Gastrocnemius medialis (tissue), 4 donors: ENCODE results near the gene PAX2. TPM values are rescaled to one million over a fixed set of nuclear protein-coding genes. Genes with fewer than 3 reads are reported as not detected.

Source experiments
- ATAC-seq, 2 donors: fragments of 150-250 bp; one replicate each; pipeline ENCODE4 v1.9.1; 2016
- DNase-seq, 2 donors: peaks; one replicate each; pipeline ENCODE4 v3.0.0-alpha.2; 2019
- H3K27ac ChIP-seq, 4 donors: fragments of 200-600 bp; sonication (generic); 1 replicate in 1 of 4; 2 replicates in 3 of 4; pipeline ENCODE4 v1.5.1; 2016 to 2018; ENCODE audit warnings: mild to moderate bottlenecking in 2 of 4, moderate library complexity in 1 of 4
- H3K27me3 ChIP-seq, 3 donors: fragments of 200-600 bp; sonication (generic) in 2 of 3; 1 replicate in 1 of 3; 2 replicates in 2 of 3; pipeline versions ENCODE4 v1.5.1 to v1.6.0; 2016 to 2019; ENCODE audit warnings: mild to moderate bottlenecking in 1 of 3, moderate library complexity in 1 of 3
- H3K36me3 ChIP-seq, 2 donors: fragments of 200-600 bp; sonication (generic) in 1 of 2; one replicate each; pipeline ENCODE4 v1.5.1; 2017 to 2018
- H3K4me1 ChIP-seq, 2 donors: fragments of 200-600 bp; sonication (generic) in 1 of 2; one replicate each; pipeline ENCODE4 v1.5.1; 2016 to 2017; ENCODE audit warnings: mild to moderate bottlenecking in 2 of 2
- H3K4me3 ChIP-seq, 4 donors: fragments of 200-600 bp; sonication (generic) in 3 of 4; 1 replicate in 1 of 4; 2 replicates in 3 of 4; pipeline ENCODE4 v1.5.1; 2016 to 2019; ENCODE audit warnings: mild to moderate bottlenecking in 2 of 4
- H3K9me3 ChIP-seq, 3 donors: fragments of 200-600 bp; sonication (generic) in 2 of 3; 1 replicate in 1 of 3; 2 replicates in 2 of 3; pipeline ENCODE4 v1.5.1; 2016 to 2019
- POLR2A ChIP-seq, 2 donors: fragments of 450-650 bp; IDR thresholded peaks; one replicate each; pipeline ENCODE4 v1.6.1; 2017; ENCODE audit warnings: antibody characterized with exemption in 2 of 2, mild to moderate bottlenecking in 2 of 2, moderate library complexity in 2 of 2
- in situ Hi-C, 4 donors: fragments of 200-750 bp; cut with MboI; loops; one replicate each; pipeline versions ENCODE4 v1.15.0 to v1.8.0; 2017; ENCODE audit warnings: low sequenced_read_pairs in 4 of 4
- intact Hi-C: fragments of 100-400 bp; cut with DNase I; formaldehyde crosslinking; loops from one replicate; pipeline ENCODE4 v1.15.1; 2023; ENCODE audit warnings: low total_unique reads
- total RNA-seq, 4 donors: library from RNA; depleted of rRNA; stranded (reverse); fragments of >200 nt; gene quantifications; one replicate each; pipeline versions ENCODE4 v1.1.0 to v1.2.3, GENCODE V29; 2016
- TF ChIP-seq, protein P1 (sequence below), 5 experiments: fragments of 450-650 bp in 3 of 5; fragments of 200-600 bp in 2 of 5; sonication (generic) in 2 of 5; IDR thresholded peaks in 4 of 5; conservative IDR thresholded peaks in 1 of 5; 1 replicate in 4 of 5; 2 replicates in 1 of 5; pipeline ENCODE4 v1.5.1; 2016 to 2019; ENCODE audit warnings: antibody characterized with exemption in 5 of 5, mild to moderate bottlenecking in 3 of 5, moderate library complexity in 3 of 5

PAX2 gene
- total RNA-seq, 4 donors from 2014 or later: not detected

GRCh38 chr10:100715445-100716385, 29.7 kb upstream of the PAX2 start:
- TF ChIP-seq POLR2A (IDR thresholded peaks at IDR 0.05): no peak
- TF ChIP-seq, protein P1, sequence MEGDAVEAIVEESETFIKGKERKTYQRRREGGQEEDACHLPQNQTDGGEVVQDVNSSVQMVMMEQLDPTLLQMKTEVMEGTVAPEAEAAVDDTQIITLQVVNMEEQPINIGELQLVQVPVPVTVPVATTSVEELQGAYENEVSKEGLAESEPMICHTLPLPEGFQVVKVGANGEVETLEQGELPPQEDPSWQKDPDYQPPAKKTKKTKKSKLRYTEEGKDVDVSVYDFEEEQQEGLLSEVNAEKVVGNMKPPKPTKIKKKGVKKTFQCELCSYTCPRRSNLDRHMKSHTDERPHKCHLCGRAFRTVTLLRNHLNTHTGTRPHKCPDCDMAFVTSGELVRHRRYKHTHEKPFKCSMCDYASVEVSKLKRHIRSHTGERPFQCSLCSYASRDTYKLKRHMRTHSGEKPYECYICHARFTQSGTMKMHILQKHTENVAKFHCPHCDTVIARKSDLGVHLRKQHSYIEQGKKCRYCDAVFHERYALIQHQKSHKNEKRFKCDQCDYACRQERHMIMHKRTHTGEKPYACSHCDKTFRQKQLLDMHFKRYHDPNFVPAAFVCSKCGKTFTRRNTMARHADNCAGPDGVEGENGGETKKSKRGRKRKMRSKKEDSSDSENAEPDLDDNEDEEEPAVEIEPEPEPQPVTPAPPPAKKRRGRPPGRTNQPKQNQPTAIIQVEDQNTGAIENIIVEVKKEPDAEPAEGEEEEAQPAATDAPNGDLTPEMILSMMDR (IDR thresholded peaks at IDR 0.05 in 4 of 5, conservative IDR thresholded peaks at IDR 0.05 in 1 of 5): no peak
- intact Hi-C loops (no loop called here), in situ Hi-C loops (no loop called here)
- Histone ChIP-seq H3K9me3 (no peaks in the 10 kb centered on the region), H3K4me1 (no peaks in the 10 kb centered on the region), H3K4me3 (peak overlapping the region in 3 of 4 donors; percentile 9 to 27 (median 25)), H3K36me3 (no peaks in the 10 kb centered on the region), H3K27me3 (peaks cover 69 to 82% (median 79%) of the 10 kb centered on the region in 3 donors), H3K27ac (no peak overlapping the region)
- DNase-seq: no peak
- ATAC-seq: no peak

- Histone ChIP-seq H3K36me3 (no peaks in the 10 kb centered on the region), H3K27ac (no peak overlapping the region), H3K27me3 (peaks cover 64 to 74% (median 67%) of the 10 kb centered on the region in 3 donors), H3K9me3 (no peaks in the 10 kb centered on the region), H3K4me3 (no peak overlapping the region), H3K4me1 (no peaks in the 10 kb centered on the region)
- no peak for TF ChIP-seq POLR2A (IDR thresholded peaks at IDR 0.05)
- TF ChIP-seq, protein P1 (IDR thresholded peaks at IDR 0.05 in 4 of 5, conservative IDR thresholded peaks at IDR 0.05 in 1 of 5): no peak
- ATAC-seq (no peak), DNase-seq (no peak)
- in situ Hi-C loops (no loop called here), intact Hi-C loops (no loop called here)
These were observed 28.2 kb upstream of the PAX2 start for GRCh38 chr10:100717166-100717565.

GRCh38 chr10:100718197-100718742, 27.1 kb upstream of the PAX2 start:
- Histone ChIP-seq H3K9me3 (no peaks in the 10 kb centered on the region), H3K27ac (no peak overlapping the region), H3K4me1 (no peaks in the 10 kb centered on the region), H3K27me3 (peaks cover 62 to 74% (median 62%) of the 10 kb centered on the region in 3 donors), H3K36me3 (no peaks in the 10 kb centered on the region), H3K4me3 (no peak overlapping the region)
- TF ChIP-seq, protein P1 (IDR thresholded peaks at IDR 0.05 in 4 of 5, conservative IDR thresholded peaks at IDR 0.05 in 1 of 5): no peak
- no peak for TF ChIP-seq POLR2A (IDR thresholded peaks at IDR 0.05)
- in situ Hi-C loops (no loop called here), intact Hi-C loops (no loop called here)
- DNase-seq (no peak), ATAC-seq (no peak)

DNA sequence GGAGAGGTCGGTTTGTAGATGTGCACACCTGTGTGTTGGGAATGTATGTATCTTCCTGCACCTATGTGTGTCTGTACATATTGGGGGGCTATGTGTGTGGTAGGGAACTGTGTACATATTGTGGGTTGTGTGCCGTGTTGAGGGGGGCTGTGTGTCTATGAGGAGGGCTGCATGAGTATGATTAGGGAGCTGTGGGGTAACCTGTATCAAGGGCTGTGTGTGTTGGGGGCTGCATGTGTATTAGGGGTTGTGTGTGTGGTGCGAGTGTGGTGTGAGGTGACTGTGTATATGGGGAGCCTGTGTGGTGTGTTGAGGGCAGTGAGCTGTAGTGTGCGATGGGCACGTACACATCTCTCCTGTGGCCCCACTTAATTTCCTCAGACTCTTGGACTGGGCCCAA, 22.2 kb upstream of the PAX2 start:
- in situ Hi-C loops (no loop called here), intact Hi-C loops (no loop called here)
- ATAC-seq (no peak), DNase-seq (no peak)
- TF ChIP-seq, protein P1 (IDR thresholded peaks at IDR 0.05 in 4 of 5, conservative IDR thresholded peaks at IDR 0.05 in 1 of 5): no peak
- no peak for TF ChIP-seq POLR2A (IDR thresholded peaks at IDR 0.05)
- no peaks in the 10 kb centered on the region for H3K36me3 ChIP-seq
- H3K4me1 ChIP-seq: no peaks in the 10 kb centered on the region
- H3K27me3 ChIP-seq: peaks cover 57 to 69% (median 61%) of the 10 kb centered on the region in 3 donors
- no peak overlapping the region for H3K27ac ChIP-seq
- no peaks in the 10 kb centered on the region for H3K9me3 ChIP-seq
- H3K4me3 ChIP-seq: no peak overlapping the region
